Heart left ventricle (tissue), 16 donors: ENCODE results near the gene APC. TPM values are rescaled to one million over a fixed set of nuclear protein-coding genes. Genes with fewer than 3 reads are reported as not detected.
A peak's percentile ranks its signal among the peaks of the same experiment; 100 is the strongest.

Experiments used
- ATAC-seq, 4 donors: fragments of 200-7000 bp; cut with Tn5 transposase; one replicate each; pipeline ENCODE4 v1.9.1; 2020 to 2022; ENCODE audit warnings: moderate library complexity in 4 of 4, mild to moderate bottlenecking in 3 of 4, moderate number of reproducible peaks in 1 of 4
- DNase-seq, 5 donors: peaks; one replicate each; pipeline ENCODE4 v3.0.0-alpha.2; 2020
- H3K27ac ChIP-seq, 12 donors: fragments of 200-600 bp; sonication (generic) in 4 of 12; one replicate each; pipeline versions ENCODE4 v1.5.0 to v1.8.0; 2016 to 2022; ENCODE audit warnings: mild to moderate bottlenecking in 2 of 12
- H3K27me3 ChIP-seq, 9 donors: fragments of 200-600 bp; sonication (generic) in 2 of 9; one replicate each; pipeline versions ENCODE4 v1.5.1 to v1.8.0; 2016 to 2022; ENCODE audit warnings: mild to moderate bottlenecking in 3 of 9
- H3K36me3 ChIP-seq, 9 donors: fragments of 200-600 bp; sonication (generic) in 2 of 9; one replicate each; pipeline versions ENCODE4 v1.5.0 to v1.8.0; 2018 to 2022; ENCODE audit warnings: mild to moderate bottlenecking in 2 of 9
- H3K4me1 ChIP-seq, 12 donors: fragments of 200-600 bp; sonication (generic) in 4 of 12; one replicate each; pipeline versions ENCODE4 v1.5.0 to v1.8.0; 2016 to 2022; ENCODE audit warnings: mild to moderate bottlenecking in 3 of 12
- H3K4me3 ChIP-seq, 12 donors: fragments of 200-600 bp; sonication (generic) in 4 of 12; one replicate each; pipeline versions ENCODE4 v1.5.0 to v1.8.0; 2017 to 2022; ENCODE audit warnings: mild to moderate bottlenecking in 9 of 12, moderate library complexity in 4 of 12
- H3K9me3 ChIP-seq, 12 donors: fragments of 200-600 bp; sonication (generic) in 4 of 12; one replicate each; pipeline versions ENCODE4 v1.5.0 to v1.8.0; 2016 to 2022; ENCODE audit warnings: mild to moderate bottlenecking in 1 of 12
- POLR2A ChIP-seq, 2 donors: fragments of 450-650 bp; IDR thresholded peaks; one replicate each; pipeline ENCODE4 v1.6.1; 2017; ENCODE audit warnings: antibody characterized with exemption in 2 of 2, mild to moderate bottlenecking in 2 of 2, moderate library complexity in 2 of 2
- WGBS, 4 donors: extraction: QIAGEN DNeasy Blood & Tissue Kit in 2 of 4; methylation state at CpG; one replicate each; pipeline versions ENCODE4 v1.1.5 to v1.1.7; 2013 to 2018; 5-methylcytosine and 5-hydroxymethylcytosine counted together
- intact Hi-C, 10 donors: fragments of 100-400 bp; cut with DNase I; formaldehyde crosslinking; loops; one replicate each; pipeline versions ENCODE4 v1.11.1 to v1.14.2; 2022
- polyA plus RNA-seq, 2 donors: library from polyadenylated mRNA; stranded (reverse); fragments of 200-250 nt; gene quantifications; one replicate each; pipeline ENCODE4 v1.2.3, GENCODE V29; 2013
- total RNA-seq, 9 donors: library from RNA; depleted of rRNA in 2 of 9; stranded (reverse); fragments of >200 nt in 2 of 9; fragmentation: NEBNext Ultra II Directional in 3 of 9; extraction: Animal tissue kit (Norgen Biotek cat#: 25700) in 3 of 9; gene quantifications; one replicate each; pipeline versions ENCODE4 v1.1.0 to v1.2.4, GENCODE V29; 2016 to 2023
- TF ChIP-seq, protein P1 (sequence below), 12 donors: fragments of 200-600 bp; sonication (generic) in 4 of 12; IDR thresholded peaks; one replicate each; pipeline versions ENCODE4 v1.5.0 to v1.8.0; 2018 to 2022; ENCODE audit warnings: antibody characterized with exemption in 12 of 12, mild to moderate bottlenecking in 5 of 12
- donor health status: ischemic (EF 13 %, LVEDD 7.1; RV severe dilation, severe dysfunction).
- donor health status: healthy with polysubstance abuse.
- donor health status: DM: no; HTN: yes; CAD: no.
- donor health status: DM: no; HTN: no; CAD: no.
- donor health status: ischemic (EF 25% LVEDD 6.9; RV normal size, moderate dysfunction).
- donor health status: ischemic (EF 25% LVEDD 5.7; RV mildly dilated, moderate dysfunction).
- donor health status: healthy.
- donor health status: DM: yes; HTN: yes; CAD: no.
- donor health status: ischemic (EF 35%, LVEDD 5.7; RV mildly dilated, moderate dysfunction).
- donor health status: nonischemic (EF 11% LVEDD 7.7; RV severe dilation, severe dysfunction).
- donor health status: DM: yes; HTN: yes; CAD: no.
- donor health status: PGD.
- donor health status: ischemic (EF 29% LVEDD 5.4; RV normal size, mild dysfunction).
- donor health status: nonischemic (EF 23%, LVEDD 6.1; RV moderate dilation, normal function).

APC gene
- total and polyA plus RNA-seq, 11 donors = 3.8 to 65.3 (median 37.4) TPM

DNA sequence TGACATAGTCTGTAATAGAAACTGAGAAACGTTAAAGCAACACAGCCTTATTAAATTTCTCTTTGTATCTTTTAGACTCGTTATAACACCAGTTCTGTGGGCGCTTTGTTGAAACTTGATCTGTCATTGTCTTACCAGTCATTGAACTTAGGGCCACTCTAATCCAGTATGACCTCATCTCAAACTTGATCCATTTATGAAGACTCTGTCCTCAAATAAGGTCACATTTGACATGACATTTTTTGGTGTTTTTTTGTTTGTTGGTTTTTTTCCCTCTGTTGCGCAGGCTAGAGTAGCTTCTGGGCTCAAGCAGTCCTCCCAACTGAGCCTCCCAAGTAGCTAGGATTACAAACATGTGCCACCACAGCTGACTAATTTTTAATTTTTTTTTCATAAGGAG, 5.9 kb downstream of the APC start:
- ATAC-seq = no peak
- no peak overlapping the region for H3K27ac ChIP-seq
- no peaks in the 10 kb centered on the region for H3K27me3 ChIP-seq
- 91 to 97% (median 94%) methylated on average over 4 of the region's 4 CpGs for WGBS, 4 donors
- DNase-seq = no peak
- no peak overlapping the region for H3K4me3 ChIP-seq
- intact Hi-C loops = loop anchor here in 1 of 10 donors (2.0 kb wide), 1 partner anchor 57 kb away; no protein-coding TSS in a partner anchor
- TF ChIP-seq, protein P1, sequence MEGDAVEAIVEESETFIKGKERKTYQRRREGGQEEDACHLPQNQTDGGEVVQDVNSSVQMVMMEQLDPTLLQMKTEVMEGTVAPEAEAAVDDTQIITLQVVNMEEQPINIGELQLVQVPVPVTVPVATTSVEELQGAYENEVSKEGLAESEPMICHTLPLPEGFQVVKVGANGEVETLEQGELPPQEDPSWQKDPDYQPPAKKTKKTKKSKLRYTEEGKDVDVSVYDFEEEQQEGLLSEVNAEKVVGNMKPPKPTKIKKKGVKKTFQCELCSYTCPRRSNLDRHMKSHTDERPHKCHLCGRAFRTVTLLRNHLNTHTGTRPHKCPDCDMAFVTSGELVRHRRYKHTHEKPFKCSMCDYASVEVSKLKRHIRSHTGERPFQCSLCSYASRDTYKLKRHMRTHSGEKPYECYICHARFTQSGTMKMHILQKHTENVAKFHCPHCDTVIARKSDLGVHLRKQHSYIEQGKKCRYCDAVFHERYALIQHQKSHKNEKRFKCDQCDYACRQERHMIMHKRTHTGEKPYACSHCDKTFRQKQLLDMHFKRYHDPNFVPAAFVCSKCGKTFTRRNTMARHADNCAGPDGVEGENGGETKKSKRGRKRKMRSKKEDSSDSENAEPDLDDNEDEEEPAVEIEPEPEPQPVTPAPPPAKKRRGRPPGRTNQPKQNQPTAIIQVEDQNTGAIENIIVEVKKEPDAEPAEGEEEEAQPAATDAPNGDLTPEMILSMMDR (IDR thresholded peaks at IDR 0.05) = no peak
- no peak for TF ChIP-seq POLR2A (IDR thresholded peaks at IDR 0.05)
- peaks cover 0 to 30% (median 9%) of the 10 kb centered on the region in 12 donors for H3K4me1 ChIP-seq
- no peaks in the 10 kb centered on the region for H3K36me3 ChIP-seq
- H3K9me3 ChIP-seq = no peaks in the 10 kb centered on the region

DNA sequence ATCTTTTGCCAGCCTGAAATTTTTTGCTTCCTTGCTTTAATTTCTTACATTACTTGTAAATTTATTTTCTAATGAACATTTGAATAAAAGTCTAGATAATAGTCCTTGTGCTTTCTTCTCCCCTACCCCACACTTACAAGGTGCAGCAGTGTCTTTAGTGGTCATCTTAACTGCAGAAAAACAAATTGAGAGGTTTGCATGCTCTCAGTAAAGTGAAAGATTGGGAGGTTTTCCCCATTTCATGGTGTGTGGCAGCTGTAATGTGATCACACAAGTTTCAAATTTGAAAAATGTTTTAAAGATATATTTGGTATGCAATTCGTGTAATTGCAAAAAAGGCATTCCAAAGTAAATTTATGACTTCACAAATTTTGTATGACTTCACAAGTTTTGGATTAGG, 14.7 kb downstream of the APC start:
- Histone ChIP-seq H3K36me3 (peaks cover 0 to 10% (median 0%) of the 10 kb centered on the region in 9 donors), H3K4me1 (peaks cover 0 to 22% (median 3%) of the 10 kb centered on the region in 12 donors), H3K27ac (no peak overlapping the region), H3K27me3 (no peaks in the 10 kb centered on the region), H3K9me3 (no peaks in the 10 kb centered on the region), H3K4me3 (no peak overlapping the region)
- TF ChIP-seq POLR2A (IDR thresholded peaks at IDR 0.05) = no peak
- TF ChIP-seq, protein P1 (IDR thresholded peaks at IDR 0.05) = no peak
- DNase-seq (no peak), ATAC-seq (no peak)
- intact Hi-C loops = loop anchor here in 2 of 10 donors (10.0 kb wide), 2 partner anchors 48 to 538 kb away; no protein-coding TSS in a partner anchor
- WGBS, 4 donors = 63 to 79% (median 76%) methylated on average over 1 of the region's 1 CpG

DNA sequence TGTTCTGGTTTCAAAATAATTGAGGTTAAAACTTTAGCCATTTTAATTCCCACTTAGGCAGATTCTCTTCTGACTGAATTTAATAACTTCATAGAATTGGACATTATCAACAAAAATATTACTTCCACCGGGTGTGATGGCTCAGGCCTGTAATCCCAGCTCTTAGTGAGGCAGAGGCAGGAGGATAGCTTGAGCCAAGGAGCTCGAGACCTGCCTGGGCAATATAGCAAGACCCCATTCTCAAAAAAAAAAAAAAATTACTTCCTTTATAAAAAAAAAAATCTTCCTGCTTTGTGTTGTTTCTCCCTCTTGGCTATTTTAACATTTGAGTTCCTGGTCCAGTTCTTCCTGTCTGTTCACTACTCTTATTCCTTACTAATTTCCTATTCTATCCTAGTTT, 18.0 kb downstream of the APC start:
- DNase-seq (no peak), ATAC-seq (no peak)
- Histone ChIP-seq H3K27ac (no peak overlapping the region), H3K36me3 (peaks cover 0 to 27% (median 12%) of the 10 kb centered on the region in 9 donors), H3K9me3 (no peaks in the 10 kb centered on the region), H3K4me1 (peaks cover 0 to 23% (median 2%) of the 10 kb centered on the region in 12 donors), H3K27me3 (no peaks in the 10 kb centered on the region), H3K4me3 (no peak overlapping the region)
- 76 to 91% (median 81%) methylated on average over 2 of the region's 2 CpGs for WGBS, 4 donors
- TF ChIP-seq POLR2A (IDR thresholded peaks at IDR 0.05) = no peak
- TF ChIP-seq, protein P1 (IDR thresholded peaks at IDR 0.05) = no peak
- intact Hi-C loops = loop anchor here in 7 of 10 donors (2.0 to 10.0 kb wide), 7 partner anchors 51 to 541 kb away; no protein-coding TSS in a partner anchor

DNA sequence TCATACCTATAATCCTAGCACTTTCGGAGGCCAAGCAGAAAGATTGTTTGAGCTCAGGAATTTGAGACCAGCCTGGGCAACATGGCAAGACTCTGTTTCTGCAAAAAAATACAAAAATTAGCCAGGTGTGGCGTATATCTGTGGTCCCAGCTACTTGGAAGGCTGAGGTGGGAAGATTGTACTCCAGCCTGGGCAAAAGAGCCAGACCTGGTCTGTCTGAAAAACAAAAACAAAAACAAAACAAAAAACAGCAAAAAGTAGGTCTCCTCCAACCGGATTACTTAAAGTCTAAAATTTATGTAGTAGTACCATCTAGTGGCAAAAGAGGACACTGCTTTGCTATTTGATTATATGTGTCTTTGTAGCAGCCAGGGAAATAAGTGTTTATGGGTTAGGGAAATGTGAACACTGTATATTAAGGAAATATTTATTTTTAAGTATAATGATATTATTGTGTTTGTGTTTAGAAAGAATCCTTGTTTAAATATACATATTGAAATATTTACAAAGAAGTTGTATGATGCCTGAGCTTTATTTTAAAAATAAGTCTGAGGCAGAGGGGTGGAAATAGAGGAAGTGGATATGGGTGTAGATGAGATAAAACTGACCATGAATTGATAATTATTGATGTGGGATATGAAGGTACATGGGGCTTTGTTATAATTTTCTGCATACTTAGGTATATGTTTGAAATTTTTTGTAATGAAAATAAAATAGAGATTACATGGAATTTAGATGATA, 20.0 kb downstream of the APC start:
- intact Hi-C loops = loop anchor here (1.0 to 10.0 kb wide), 9 partner anchors 53 to 543 kb away; no protein-coding TSS in a partner anchor
- Histone ChIP-seq H3K4me3 (peak overlapping the region in 2 of 12 donors; percentile 20 to 23), H3K9me3 (no peaks in the 10 kb centered on the region), H3K27ac (peak overlapping the region in 3 of 12 donors; percentile 14 to 30 (median 30)), H3K36me3 (peaks cover 0 to 44% (median 18%) of the 10 kb centered on the region in 9 donors), H3K27me3 (no peaks in the 10 kb centered on the region), H3K4me1 (peaks cover 0 to 17% (median 6%) of the 10 kb centered on the region in 12 donors)
- peak; percentile 55 to 85 (median 78) for ATAC-seq
- WGBS, 4 donors = 37 to 52% (median 42%) methylated on average over 3 of the region's 3 CpGs
- TF ChIP-seq, protein P1 (IDR thresholded peaks at IDR 0.05) = peak; percentile 56 to 90 (median 82)
- TF ChIP-seq POLR2A (IDR thresholded peaks at IDR 0.05) = no peak
- DNase-seq = no peak
